Panc1 (cell line): ENCODE results near the gene COL6A5.
"Not testable (repeated sequence)": the region's sequence is repeated elsewhere in the genome, so short reads cannot be mapped to it uniquely, and the experiment has no call there.

Experiments
- POLR2AphosphoS5 ChIP-seq: IDR thresholded peaks from 2 replicates; pipeline ENCODE4 v1.6.1; 2012; ENCODE audit warnings: mild to moderate bottlenecking, low read depth, low read length, moderate library complexity
- TF ChIP-seq, protein P1 (sequence below): fragments of 450-650 bp; IDR thresholded peaks from 2 replicates; pipeline ENCODE4 v1.5.1; 2017; ENCODE audit warnings: mild to moderate bottlenecking

DNA sequence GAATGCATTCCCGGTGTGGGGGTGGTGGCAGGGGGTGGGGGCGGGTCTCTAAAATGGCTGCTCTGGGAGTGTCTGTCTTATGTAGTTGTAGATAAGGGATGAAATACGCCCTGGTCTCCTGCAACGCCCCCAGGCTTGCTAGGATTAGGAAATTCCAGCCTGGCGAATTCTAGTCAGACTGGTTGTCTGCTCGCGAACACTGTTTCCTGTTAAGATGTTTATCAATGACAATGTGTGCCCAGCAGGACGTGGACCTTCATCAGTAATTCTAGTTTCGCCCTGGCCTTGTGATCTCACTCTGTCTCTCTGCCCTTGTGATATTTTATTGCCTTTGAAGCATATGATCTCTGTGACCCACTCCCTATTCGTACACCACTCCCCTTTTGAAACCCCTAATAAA is 62.8 kb downstream of the COL6A5 start:
- TF ChIP-seq, protein P1, sequence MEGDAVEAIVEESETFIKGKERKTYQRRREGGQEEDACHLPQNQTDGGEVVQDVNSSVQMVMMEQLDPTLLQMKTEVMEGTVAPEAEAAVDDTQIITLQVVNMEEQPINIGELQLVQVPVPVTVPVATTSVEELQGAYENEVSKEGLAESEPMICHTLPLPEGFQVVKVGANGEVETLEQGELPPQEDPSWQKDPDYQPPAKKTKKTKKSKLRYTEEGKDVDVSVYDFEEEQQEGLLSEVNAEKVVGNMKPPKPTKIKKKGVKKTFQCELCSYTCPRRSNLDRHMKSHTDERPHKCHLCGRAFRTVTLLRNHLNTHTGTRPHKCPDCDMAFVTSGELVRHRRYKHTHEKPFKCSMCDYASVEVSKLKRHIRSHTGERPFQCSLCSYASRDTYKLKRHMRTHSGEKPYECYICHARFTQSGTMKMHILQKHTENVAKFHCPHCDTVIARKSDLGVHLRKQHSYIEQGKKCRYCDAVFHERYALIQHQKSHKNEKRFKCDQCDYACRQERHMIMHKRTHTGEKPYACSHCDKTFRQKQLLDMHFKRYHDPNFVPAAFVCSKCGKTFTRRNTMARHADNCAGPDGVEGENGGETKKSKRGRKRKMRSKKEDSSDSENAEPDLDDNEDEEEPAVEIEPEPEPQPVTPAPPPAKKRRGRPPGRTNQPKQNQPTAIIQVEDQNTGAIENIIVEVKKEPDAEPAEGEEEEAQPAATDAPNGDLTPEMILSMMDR: not testable (repeated sequence)
- not testable (repeated sequence) for TF ChIP-seq POLR2AphosphoS5
